KMS-11 (cell line): ENCODE results near the gene SMTNL1.
A peak's percentile ranks its signal among the peaks of the same experiment; 100 is the strongest.

Experiments
- H2AFZ ChIP-seq: fragments of 200-600 bp; sonication (generic); 2 replicates; pipeline ENCODE4 v1.6.1; 2016; ENCODE audit warnings: antibody characterized with exemption, mixed run types, low read depth
- H3K27ac ChIP-seq: fragments of 200-600 bp; sonication (generic); 2 replicates; pipeline ENCODE4 v1.6.1; 2016; ENCODE audit warnings: mild to moderate bottlenecking, mixed run types
- H3K27me3 ChIP-seq: fragments of 200-600 bp; sonication (generic); 2 replicates; pipeline ENCODE4 v1.6.1; 2017; ENCODE audit warnings: mild to moderate bottlenecking, low read depth, mixed run types, moderate library complexity; ENCODE audit not compliant: insufficient read depth
- H3K36me3 ChIP-seq: fragments of 200-600 bp; sonication (generic); 2 replicates; pipeline ENCODE4 v1.6.1; 2017; ENCODE audit warnings: mild to moderate bottlenecking, mixed run types; ENCODE audit not compliant: insufficient read depth
- H3K4me1 ChIP-seq: fragments of 200-600 bp; sonication (generic); 2 replicates; pipeline ENCODE4 v1.6.1; 2016; ENCODE audit warnings: mild to moderate bottlenecking, low read depth, mixed run types; ENCODE audit not compliant: poor library complexity, severe bottlenecking
- H3K4me2 ChIP-seq: fragments of 200-600 bp; sonication (generic); 2 replicates; pipeline ENCODE4 v1.7.0; 2016; ENCODE audit warnings: mild to moderate bottlenecking, mixed run types
- H3K4me3 ChIP-seq: fragments of 200-600 bp; sonication (generic); IDR thresholded peaks from 2 replicates; pipeline ENCODE4 v1.6.1; 2017; ENCODE audit warnings: low read depth, low read length, mixed read lengths; ENCODE audit not compliant: insufficient read depth
- H3K79me2 ChIP-seq: fragments of 200-600 bp; sonication (generic); 2 replicates; pipeline ENCODE4 v1.6.1; 2016; ENCODE audit warnings: low read depth, mixed run types; ENCODE audit not compliant: insufficient read depth
- H3K9ac ChIP-seq: fragments of 200-600 bp; sonication (generic); 2 replicates; pipeline ENCODE4 v1.6.1; 2016; ENCODE audit warnings: mild to moderate bottlenecking, mixed run types
- H4K20me1 ChIP-seq: fragments of 200-600 bp; sonication (generic); 2 replicates; pipeline ENCODE4 v1.6.1; 2016; ENCODE audit warnings: mild to moderate bottlenecking, mixed run types; ENCODE audit not compliant: insufficient read depth
- CTCF ChIP-seq: fragments of 200-600 bp; sonication (generic); conservative IDR thresholded peaks from 2 replicates; pipeline ENCODE4 v1.6.1; 2017; ENCODE audit warnings: low read depth, mild to moderate bottlenecking, antibody characterized with exemption, low read length, moderate library complexity, mixed read lengths

SMTNL1 gene

DNA sequence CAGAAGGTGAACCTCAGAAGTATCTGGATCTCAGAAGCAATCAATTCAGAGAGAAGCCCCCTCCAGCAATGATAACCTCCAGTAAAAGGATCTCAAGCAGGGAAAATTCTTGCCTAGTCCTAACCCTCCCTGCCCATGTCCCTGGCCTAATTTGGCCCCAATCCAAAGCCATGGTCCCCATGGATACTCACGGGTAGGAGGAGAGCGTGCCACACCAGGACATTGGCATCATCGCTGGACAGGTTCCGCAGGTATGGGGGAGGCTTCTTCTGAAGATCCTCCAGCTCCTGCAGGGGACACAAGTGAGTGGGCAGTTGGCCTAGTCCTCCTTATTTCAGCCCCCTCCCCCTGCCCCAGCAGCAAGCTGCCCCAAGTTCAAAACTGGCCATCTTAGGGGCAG lies 22.8 kb downstream of the SMTNL1 start:
- H3K4me3 ChIP-seq: no peak overlapping the region
- peaks cover 21% of the 10 kb centered on the region; the same call in 1 of the 2 replicates for H3K79me2 ChIP-seq
- no peak for TF ChIP-seq CTCF
- H2AFZ ChIP-seq: no peak overlapping the region
- peaks cover 4% of the 10 kb centered on the region for H3K4me1 ChIP-seq
- no peak overlapping the region for H3K4me2 ChIP-seq
- H4K20me1 ChIP-seq: no peaks in the 10 kb centered on the region
- H3K27ac ChIP-seq: no peak overlapping the region
- H3K27me3 ChIP-seq: no peaks in the 10 kb centered on the region
- no peak overlapping the region for H3K9ac ChIP-seq
- H3K36me3 ChIP-seq: no peaks in the 10 kb centered on the region

- Histone ChIP-seq H4K20me1 (no peaks in the 10 kb centered on the region), H3K4me3 (no peak overlapping the region), H3K4me1 (peaks cover 14% of the 10 kb centered on the region), H3K79me2 (peaks cover 32% of the 10 kb centered on the region), H3K36me3 (no peaks in the 10 kb centered on the region), H3K9ac (no peak overlapping the region), H3K27me3 (no peaks in the 10 kb centered on the region), H3K4me2 (no peak overlapping the region), H3K27ac (no peak overlapping the region), H2AFZ (no peak overlapping the region)
- no peak for TF ChIP-seq CTCF
These were observed 25.2 kb downstream of the SMTNL1 start for GRCh38 chr11:57562596-57562995.

DNA sequence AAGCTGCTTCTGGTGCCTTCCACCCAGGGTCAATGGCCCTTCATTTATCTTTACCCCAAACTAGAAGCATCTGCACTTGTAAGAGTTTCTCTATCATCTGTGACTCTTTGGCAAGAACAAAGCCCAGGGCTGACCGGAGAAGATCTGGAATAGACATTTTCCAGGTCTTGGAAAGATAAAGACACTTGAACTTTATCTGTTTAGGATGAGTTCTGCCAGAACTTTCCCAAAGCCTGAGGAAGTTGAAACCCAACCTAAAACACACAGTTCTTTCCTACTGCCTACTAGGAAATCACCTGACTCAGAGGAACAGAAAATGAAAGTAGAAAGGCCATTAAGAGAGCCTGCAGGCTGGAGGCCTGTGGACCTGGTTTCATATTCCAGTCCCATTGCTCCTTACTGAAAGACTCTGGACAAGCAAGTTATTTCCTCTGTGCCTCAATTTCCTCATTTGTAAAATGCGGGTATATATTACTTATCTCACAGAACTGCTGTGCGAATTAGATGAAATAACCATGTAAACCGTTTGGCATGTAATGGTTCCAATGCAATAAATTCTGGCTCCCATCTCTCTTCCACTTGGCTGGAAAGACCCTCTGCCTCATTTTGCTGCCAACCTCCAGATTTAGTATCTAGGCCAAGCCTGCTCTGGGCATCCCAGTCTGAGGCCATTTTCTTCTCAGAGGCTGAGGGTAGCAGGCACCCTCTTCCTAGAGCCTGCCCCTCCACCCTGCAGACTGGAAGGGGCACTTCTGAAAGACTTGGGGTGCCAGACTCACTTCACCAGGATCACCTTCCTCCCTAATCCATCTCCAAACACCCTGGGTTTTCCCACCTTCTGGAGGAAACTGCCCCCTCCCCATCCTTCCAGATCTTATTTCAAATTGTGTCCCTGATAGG lies 28.9 kb downstream of the SMTNL1 start:
- no peak for TF ChIP-seq CTCF
- peak overlapping the region; percentile 61; the same call in 1 of the 2 replicates for H3K9ac ChIP-seq
- no peak overlapping the region for H3K4me3 ChIP-seq
- peak overlapping the region; percentile 97 for H2AFZ ChIP-seq
- no peaks in the 10 kb centered on the region for H4K20me1 ChIP-seq
- H3K27ac ChIP-seq: peak overlapping the region; percentile 66
- no peaks in the 10 kb centered on the region for H3K36me3 ChIP-seq
- no peaks in the 10 kb centered on the region for H3K27me3 ChIP-seq
- H3K79me2 ChIP-seq: peaks cover 32% of the 10 kb centered on the region
- peaks cover 17% of the 10 kb centered on the region for H3K4me1 ChIP-seq
- peak overlapping the region; percentile 99 for H3K4me2 ChIP-seq

- peak overlapping the region; percentile 99 for H3K4me2 ChIP-seq
- H3K4me3 ChIP-seq: no peak overlapping the region
- H3K36me3 ChIP-seq: no peaks in the 10 kb centered on the region
- peak overlapping the region; percentile 97 for H2AFZ ChIP-seq
- no peaks in the 10 kb centered on the region for H3K27me3 ChIP-seq
- H3K4me1 ChIP-seq: peaks cover 17% of the 10 kb centered on the region
- H4K20me1 ChIP-seq: no peaks in the 10 kb centered on the region
- no peak for TF ChIP-seq CTCF
- H3K27ac ChIP-seq: peak overlapping the region; percentile 66
- peaks cover 32% of the 10 kb centered on the region for H3K79me2 ChIP-seq
- peak overlapping the region; percentile 61; the same call in 1 of the 2 replicates for H3K9ac ChIP-seq
These were observed 29.6 kb downstream of the SMTNL1 start for GRCh38 chr11:57566905-57567514.
